ENCODE results near the gene COX19.
"Not testable (repeated sequence)": the region's sequence is repeated elsewhere in the genome, so short reads cannot be mapped to it uniquely, and the experiment has no call there.

The COX19 gene

GRCh38 chr7:944744-945143 is 30.6 kb downstream of the COX19 start:
- H3K4me3 ChIP-seq (ENCODE audit: low read length): no peak overlapping the region
- TF ChIP-seq, protein P1, sequence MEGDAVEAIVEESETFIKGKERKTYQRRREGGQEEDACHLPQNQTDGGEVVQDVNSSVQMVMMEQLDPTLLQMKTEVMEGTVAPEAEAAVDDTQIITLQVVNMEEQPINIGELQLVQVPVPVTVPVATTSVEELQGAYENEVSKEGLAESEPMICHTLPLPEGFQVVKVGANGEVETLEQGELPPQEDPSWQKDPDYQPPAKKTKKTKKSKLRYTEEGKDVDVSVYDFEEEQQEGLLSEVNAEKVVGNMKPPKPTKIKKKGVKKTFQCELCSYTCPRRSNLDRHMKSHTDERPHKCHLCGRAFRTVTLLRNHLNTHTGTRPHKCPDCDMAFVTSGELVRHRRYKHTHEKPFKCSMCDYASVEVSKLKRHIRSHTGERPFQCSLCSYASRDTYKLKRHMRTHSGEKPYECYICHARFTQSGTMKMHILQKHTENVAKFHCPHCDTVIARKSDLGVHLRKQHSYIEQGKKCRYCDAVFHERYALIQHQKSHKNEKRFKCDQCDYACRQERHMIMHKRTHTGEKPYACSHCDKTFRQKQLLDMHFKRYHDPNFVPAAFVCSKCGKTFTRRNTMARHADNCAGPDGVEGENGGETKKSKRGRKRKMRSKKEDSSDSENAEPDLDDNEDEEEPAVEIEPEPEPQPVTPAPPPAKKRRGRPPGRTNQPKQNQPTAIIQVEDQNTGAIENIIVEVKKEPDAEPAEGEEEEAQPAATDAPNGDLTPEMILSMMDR (IDR thresholded peaks at IDR 0.05; ENCODE audit: insufficient read depth, low read depth, low read length, missing control alignments): no peak
- no peak for DNase-seq (ENCODE audit: low read depth)

DNA sequence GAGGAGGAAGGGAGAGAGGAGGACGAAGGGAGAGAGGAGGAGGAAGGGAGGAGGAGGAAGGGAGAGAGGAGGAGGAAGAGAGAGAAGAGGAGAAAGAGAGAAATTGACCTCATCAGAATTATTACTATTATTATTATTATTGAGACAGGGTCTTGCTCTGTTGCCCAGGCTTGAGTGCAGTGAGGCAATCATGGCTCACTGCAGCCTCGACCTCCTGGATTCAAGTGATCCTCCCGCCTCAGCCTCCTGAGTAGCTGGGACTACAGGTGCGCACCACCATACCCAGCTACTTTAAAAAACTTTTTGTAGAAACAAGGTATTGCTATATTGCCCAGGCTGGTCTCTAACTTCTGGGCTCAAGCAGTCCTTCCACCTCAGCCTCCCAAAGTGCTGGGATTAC is 31.6 kb downstream of the COX19 start:
- DNase-seq (ENCODE audit: low read depth); H3K4me3 ChIP-seq (ENCODE audit: low read length): not testable (repeated sequence)

DNA sequence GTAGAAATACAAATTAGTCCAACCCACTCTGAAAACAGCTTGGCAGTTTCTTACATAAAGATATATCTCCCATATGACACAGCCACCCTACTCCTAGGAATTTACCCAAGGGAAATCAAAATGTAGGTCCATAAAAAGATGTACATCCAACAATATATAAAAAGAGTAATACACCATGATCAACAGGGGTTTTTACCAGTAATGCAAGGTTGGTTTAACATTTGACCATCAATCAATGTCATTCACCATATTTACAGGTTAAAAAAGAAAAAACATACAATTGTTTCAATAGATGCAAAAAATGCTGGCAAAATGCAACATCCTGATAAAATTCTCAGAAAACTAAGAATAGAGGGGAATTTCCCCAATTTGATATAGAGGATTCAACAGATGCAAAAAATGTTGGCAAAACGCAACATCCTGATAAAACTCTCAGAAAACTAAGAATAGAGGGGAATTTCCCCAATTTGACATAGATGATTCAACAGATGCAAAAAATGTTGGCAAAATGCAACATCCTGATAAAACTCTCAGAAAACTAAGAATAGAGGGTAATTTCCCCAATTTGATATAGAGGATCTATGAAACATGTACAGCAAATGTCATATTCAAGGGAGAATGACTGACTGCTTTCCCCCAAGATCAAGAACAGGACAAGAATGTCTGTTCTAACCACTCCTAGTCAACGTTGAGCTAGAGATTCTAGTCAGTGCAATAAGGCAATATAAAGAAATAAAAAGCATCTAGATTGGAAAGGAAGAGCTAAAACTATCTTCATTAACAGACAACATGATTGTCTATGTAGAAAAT is 34.5 kb downstream of the COX19 start:
- TF ChIP-seq, protein P1 (IDR thresholded peaks at IDR 0.05; ENCODE audit: insufficient read depth, low read depth, low read length, missing control alignments): no peak
- no peak for DNase-seq (ENCODE audit: low read depth)
- no peak overlapping the region for H3K4me3 ChIP-seq (ENCODE audit: low read length)

DNA sequence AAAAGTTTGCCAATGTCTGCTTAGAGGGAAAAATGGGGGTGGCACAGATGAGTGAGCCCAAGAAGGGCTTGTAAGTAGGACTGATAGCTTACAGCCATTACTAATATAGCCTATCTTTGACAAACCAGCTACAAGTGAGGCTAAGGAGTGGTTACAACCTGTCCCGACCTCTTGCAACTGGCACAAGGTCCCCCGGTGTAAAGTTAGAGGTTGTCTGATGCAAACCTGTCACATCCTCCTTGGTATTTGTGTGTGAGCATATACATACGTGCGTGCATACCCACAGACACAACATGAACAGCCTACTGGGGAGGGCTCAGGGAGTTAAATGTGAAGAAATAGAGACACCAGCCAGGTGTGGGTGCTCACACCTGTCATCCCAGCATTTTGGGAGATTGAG is 35.5 kb downstream of the COX19 start:
- no peak for DNase-seq (ENCODE audit: low read depth)
- no peak overlapping the region for H3K4me3 ChIP-seq (ENCODE audit: low read length)
- TF ChIP-seq, protein P1 (IDR thresholded peaks at IDR 0.05; ENCODE audit: insufficient read depth, low read depth, low read length, missing control alignments): no peak

DNA sequence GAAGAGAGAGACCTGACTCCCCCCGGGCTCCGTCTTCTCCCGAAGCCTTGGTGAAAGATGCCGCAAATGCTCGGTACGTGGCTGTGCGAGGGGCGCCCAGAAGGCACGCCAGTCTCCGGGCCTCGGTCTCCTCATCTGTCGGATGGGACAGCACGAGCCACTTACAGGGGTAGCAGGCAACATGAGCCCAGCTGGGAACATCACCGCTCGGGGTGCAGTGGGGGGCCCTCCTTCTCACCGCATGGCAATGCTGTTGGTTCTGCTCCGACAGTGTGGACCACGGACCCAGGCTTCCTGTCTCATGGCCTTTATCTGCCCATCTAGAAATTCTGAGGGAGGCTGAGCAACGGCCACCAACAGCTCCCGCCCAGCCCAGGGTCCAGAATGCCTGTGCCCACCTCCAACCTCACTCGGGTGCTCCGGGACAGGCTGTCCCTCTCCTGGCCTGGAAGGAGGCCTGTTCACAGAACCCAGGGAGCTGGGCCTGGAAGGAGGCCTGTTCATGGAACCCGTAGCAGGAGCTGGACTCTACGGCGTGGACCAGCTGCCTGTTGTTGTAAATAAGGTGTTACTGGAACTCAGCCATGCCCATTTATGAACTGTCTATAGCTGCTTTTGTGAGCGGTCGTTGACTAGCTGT is 36.7 kb downstream of the COX19 start:
- TF ChIP-seq, protein P1 (IDR thresholded peaks at IDR 0.05; ENCODE audit: insufficient read depth, low read depth, low read length, missing control alignments): no peak
- DNase-seq (ENCODE audit: low read depth): no peak
- H3K4me3 ChIP-seq (ENCODE audit: low read length): no peak overlapping the region

DNA sequence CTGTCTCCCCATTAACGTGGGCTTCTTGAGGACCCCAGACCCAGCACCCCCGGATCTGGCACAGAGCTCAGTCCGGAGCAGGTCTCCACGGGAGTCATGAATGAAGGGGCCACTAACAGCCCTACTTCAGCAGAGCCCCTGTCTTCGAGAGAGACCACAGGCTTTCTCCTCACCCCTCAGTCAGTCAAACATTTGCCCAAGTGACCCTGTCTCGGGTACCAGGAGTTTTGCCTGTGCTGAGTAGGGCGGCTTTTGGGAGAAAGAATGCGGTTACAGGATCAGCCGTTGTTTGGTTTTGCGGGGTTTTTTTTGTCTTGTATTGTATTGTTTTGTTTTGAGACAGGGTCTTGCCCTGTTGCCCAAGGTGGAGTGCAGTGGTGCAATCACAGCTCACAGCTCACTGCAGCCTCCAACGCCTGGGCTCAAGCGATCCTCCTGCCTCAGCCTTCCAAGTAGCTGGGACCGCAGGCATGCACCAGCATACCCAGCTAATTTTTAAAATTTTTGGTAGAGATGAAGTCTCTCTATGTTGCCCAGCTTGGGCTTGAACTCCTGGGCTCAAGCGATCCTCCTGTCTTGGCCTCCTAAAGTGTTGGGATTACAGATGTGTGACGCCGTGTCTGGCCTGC is 37.4 kb downstream of the COX19 start:
- no peak overlapping the region for H3K4me3 ChIP-seq (ENCODE audit: low read length)
- DNase-seq (ENCODE audit: low read depth): no peak
- TF ChIP-seq, protein P1 (IDR thresholded peaks at IDR 0.05; ENCODE audit: insufficient read depth, low read depth, low read length, missing control alignments): no peak

GRCh38 chr7:936386-937054 is 38.8 kb downstream of the COX19 start:
- DNase-seq (ENCODE audit: low read depth): peak; percentile 52
- H3K4me3 ChIP-seq (ENCODE audit: low read length): no peak overlapping the region
- TF ChIP-seq, protein P1 (IDR thresholded peaks at IDR 0.05; ENCODE audit: insufficient read depth, low read depth, low read length, missing control alignments): no peak

All from epithelial cell of esophagus (primary cell).